HG03460 (cell line): ENCODE results near the gene ITGB1.
A peak's percentile ranks its signal among the peaks of the same experiment; 100 is the strongest.
"Not testable (repeated sequence)": the region's sequence is repeated elsewhere in the genome, so short reads cannot be mapped to it uniquely, and the experiment has no call there.

Experiments
- ATAC-seq: cut with Tn5 transposase; IDR thresholded peaks from one replicate; pipeline ENCODE4 v1.9.1; 2021; ENCODE audit not compliant: unreplicated experiment

The ITGB1 gene

GRCh38 chr10:32980558-32981468 is 22.8 kb upstream of the ITGB1 start:
- peak; percentile 95 for ATAC-seq

- ATAC-seq, result no peak
Measured at GRCh38 chr10:32980242-32980557, 22.2 kb upstream of the ITGB1 start.

DNA sequence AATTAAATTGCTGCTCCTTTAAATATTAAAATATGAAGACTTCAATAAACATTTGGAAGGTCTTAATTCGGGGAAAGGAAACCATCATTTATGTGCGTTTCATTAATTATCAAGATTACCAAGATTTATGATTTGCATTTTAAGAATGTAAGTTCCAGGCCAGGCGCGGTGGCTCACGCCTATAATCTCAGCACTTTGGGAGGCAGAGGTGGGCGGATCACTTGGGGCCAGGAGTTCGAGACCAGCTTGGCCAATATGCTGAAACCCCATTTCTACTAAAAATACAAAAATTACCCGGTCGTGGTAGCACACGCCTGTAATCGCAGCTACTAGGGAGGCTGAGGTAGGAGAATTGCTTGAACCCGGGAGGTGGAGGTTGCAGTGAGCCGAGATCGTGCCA is 21.7 kb upstream of the ITGB1 start:
- not testable (repeated sequence) for ATAC-seq

- ATAC-seq, result no peak
Measured at GRCh38 chr10:32979041-32979440, 21.0 kb upstream of the ITGB1 start.

DNA sequence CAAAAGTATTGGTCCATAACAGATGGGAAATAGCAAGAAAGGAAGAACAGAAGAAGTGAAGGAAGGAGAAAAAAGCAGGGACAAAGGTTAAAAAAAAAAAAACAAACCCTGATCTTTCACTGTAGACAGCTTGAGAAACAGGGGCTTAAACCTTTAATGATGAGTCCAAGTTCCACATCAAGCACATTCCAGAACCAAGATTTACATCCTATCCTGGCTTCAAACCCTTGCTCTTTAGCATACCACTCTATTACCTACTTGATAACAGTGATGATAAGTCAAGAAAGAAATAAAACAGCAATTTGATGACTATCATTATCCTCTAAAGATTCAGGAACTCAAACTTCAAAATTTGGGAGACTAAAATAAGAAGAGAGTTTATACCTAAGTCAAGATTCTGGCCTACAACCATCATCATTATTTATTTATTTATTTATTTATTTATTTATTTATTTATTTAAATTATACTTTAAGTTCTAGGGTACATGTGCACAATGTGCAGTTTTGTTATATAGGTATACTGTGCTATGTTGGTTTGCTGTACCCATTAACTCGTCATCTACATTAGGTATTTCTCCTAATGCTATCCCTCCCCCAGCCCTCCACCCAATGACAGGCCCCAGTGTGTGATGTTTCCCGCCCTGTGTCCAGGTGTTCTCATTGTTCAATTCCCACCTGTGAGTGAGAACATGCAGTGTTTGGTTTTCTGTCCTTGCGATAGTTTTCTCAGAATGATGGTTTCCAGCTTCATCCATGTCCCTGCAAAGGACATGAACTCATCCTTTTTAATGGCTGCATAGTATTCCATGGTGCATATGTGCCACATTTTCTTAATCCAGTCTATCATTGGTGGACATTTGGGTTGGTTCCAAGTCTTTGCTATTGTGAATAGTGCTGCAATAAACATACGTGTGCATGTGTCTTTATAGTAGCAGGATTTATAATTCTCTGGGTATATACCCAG is 20.1 kb upstream of the ITGB1 start:
- not testable (repeated sequence) for ATAC-seq

GRCh38 chr10:32976338-32976737 is 18.3 kb upstream of the ITGB1 start:
- no peak for ATAC-seq

DNA sequence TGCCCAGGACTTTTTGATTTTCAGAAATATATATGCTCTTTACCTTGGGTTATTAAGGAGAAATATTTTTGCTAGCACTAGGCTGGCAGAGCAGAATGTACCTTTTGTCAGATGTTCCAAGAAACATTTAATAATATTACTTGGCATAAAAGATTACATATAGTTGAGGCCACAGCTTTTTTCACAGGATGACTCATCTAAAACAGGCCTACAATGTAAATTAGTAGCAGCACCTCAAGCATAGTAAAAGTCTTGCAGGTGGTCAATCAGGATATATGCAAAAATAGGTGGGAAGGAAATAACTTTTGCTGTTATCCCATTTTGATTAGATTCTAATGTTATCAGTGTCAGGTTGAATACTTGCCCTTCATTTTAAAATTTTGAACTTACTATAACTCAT is 14.9 kb upstream of the ITGB1 start:
- peak; percentile 53 for ATAC-seq

DNA sequence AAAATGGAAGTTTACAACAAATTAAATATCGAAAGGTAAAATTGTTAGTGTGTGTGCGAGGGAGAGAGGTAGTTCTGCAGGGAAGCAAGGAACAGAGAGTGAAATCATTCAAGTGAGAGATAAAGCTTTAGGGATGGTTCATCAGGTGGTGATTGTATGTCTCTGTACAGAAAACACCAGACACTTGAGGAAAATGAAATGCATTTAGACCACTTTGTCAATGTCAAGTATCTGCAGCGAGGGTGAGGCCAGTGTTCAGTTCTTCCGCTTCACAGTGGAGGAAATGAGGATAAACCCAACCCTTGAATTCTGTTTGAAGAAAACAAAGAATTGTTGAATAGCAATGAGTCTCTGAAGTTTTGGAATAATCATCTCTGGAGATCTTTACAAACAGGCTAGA is 14.4 kb upstream of the ITGB1 start:
- no peak for ATAC-seq

DNA sequence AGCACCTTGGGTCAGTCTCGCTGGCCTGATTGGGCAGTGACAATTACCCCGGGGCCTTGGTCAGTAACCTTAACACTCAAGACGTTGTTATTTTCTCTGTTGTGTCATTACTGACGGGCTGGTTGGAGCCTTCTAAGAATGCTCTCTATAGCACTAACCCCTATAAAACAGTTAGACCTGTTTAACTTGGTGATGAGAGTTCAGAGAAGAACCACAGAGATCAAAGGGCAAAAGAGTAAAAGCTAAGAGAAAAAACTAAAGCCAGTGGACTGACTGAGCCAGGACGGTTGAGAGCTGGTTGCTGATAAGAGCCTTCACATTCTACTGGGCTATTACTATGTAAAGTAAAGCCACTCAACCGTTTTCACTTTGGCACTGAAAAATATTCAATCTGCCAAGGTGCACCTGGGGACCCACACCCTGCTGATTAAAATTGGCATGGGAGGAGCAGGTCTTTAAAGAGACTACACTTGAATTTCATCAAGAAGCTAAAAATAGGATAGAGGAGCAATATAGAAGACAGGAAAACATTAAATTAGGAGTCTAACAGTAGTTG is 13.6 kb upstream of the ITGB1 start:
- no peak for ATAC-seq

DNA sequence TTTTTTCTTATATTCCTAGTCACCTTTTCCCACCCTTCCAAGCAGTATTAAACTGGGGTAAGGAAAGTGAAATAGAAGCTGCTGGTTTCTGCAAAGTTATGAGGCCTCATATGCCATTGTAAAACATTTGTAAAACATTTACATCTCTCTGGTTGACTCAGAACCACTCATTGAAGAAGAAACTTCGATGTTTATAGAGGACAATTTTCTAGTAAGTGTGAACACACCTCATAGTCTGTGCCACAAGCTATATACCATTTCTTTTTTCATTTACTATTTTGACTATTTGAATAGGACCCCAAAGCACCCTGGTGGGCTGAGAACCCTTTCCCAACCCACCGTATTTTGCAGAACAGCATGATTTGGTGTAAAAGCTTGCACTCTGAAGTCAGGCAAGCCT is 12.9 kb upstream of the ITGB1 start:
- no peak for ATAC-seq

DNA sequence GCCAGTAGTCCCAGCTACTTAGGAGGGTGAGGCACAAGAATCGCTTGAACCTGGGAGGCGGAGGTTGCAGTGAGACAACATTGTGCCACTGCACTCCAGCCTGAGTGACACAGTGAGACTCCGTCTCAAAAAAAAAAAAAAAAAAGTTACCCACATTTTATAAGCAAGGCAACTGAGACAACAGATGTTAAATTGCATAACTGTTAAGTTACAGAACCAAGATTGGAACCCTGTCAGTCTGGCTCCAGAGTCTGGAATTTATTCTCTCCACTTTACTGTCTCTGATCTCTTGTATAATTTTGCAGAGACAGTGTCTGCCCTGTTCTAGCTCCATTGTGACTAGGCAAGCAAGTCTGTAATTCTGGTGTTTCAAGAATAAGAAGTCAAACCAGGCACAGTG is 6.2 kb upstream of the ITGB1 start:
- no peak for ATAC-seq

DNA sequence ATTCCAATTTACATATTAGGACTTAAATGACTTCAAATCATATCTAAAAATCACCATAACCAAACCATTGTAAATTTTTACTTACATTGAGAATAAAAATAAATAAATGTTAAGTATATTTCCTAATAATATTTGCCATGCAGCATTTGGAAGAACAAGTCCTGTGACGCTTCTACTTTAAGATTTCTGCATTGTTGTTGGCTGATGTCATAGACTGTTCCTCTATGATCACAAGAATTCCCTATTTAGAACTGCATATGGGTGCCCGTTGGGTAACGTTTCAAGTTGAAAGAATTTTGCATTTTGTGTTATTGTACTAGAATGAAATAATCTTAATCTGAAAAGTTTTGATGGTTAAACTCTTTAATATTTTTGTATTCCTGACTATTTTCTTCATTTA is 5.1 kb upstream of the ITGB1 start:
- no peak for ATAC-seq

GRCh38 chr10:32962521-32962920 is 4.5 kb upstream of the ITGB1 start:
- no peak for ATAC-seq

- ATAC-seq, result no peak
Measured at GRCh38 chr10:32961895-32962369, 3.9 kb upstream of the ITGB1 start.

DNA sequence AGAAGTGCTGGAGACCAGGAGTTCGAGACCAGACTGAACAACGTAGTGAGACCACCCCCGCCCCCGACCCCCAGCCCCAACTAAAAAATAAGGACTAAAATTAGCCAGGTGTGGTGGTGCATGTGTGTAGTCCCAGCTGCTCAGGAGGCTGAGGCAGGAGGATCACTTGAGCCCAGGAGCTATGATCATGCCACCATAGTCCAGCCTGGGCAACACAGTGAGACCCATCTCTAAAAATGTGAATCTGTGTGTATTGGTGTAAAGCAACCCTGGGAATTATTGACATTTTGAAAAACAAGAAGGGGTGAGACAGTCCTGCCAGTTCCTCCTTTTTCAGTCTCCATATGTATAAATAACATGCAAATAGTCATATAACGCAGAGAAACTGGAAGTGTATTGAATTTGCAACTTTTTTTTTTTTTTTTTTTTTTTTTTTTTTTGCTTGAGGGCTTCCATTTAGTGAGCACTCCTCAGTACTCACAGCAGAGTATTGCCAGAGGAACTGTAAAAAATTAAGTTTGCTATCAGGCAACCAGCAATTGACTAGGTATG is 3.4 kb upstream of the ITGB1 start:
- no peak for ATAC-seq

GRCh38 chr10:32960022-32960421 is 2.0 kb upstream of the ITGB1 start:
- ATAC-seq, result no peak

DNA sequence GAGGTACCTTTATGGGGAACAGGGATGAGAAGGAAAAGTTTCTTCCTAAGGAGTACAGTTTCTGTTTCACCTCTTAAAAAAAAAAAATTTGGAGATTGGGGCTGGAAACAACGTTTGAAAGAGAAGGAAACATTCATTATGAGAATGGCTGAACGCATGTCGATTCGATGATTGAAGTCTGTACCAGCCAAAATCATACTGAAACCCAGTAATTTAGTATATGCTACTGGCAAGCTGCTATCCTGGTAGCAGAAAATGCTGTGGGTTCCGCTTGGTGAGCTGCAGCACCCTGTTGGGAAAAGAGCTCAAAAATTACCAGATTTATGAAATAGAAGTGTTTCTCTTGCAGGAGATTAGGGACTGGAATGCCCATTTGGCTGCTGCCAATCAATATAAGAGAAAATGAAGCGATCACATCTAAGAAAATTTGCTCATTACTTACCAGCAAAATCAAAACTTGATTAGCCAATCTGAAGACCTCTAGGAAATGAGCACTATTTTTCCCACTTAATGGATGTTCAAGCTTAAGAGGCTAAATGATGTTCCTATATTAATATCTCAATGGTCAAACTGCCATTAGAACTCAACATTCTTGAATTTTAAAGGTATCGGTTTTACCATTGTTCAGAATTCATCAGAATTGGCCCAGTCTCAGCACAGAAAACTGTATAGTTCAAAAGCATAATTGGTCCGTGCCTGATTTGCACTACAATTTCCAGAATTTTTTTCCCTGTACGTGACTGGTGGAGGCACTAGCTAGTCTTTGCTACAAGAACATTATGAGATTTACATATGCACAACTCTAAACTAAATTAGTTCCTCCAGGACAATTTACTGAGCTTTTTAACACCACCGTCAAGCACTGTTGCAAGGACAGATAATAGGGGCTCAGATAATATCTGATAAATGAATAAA is 1.2 kb upstream of the ITGB1 start:
- ATAC-seq, result peak; percentile 40

GRCh38 chr10:32957341-32958084 is 517 bp downstream of the ITGB1 start:
- peak; percentile 25 for ATAC-seq
